GM12864 (cell line): ENCODE measurements around the gene EPHA6.

Source experiments
- DNase-seq: peaks from one replicate; pipeline ENCODE4 v3.0.0-alpha.2; 2011; ENCODE audit warnings: low read depth
- H3K4me3 ChIP-seq: 2 replicates; pipeline ENCODE4 v1.5.1; 2011; ENCODE audit warnings: mild to moderate bottlenecking, low read depth, low read length, control low read depth
- TF ChIP-seq, protein P1 (sequence below): IDR thresholded peaks from 2 replicates; pipeline ENCODE4 v1.5.1; 2011; ENCODE audit warnings: low read depth, mild to moderate bottlenecking, moderate library complexity, low read length, control low read depth, inconsistent platforms; ENCODE audit errors: missing control alignments

Gene EPHA6

GRCh38 chr3:96986241-96986640 lies 171.8 kb downstream of the EPHA6 start:
- no peak overlapping the region for H3K4me3 ChIP-seq
- no peak for DNase-seq
- TF ChIP-seq, protein P1, sequence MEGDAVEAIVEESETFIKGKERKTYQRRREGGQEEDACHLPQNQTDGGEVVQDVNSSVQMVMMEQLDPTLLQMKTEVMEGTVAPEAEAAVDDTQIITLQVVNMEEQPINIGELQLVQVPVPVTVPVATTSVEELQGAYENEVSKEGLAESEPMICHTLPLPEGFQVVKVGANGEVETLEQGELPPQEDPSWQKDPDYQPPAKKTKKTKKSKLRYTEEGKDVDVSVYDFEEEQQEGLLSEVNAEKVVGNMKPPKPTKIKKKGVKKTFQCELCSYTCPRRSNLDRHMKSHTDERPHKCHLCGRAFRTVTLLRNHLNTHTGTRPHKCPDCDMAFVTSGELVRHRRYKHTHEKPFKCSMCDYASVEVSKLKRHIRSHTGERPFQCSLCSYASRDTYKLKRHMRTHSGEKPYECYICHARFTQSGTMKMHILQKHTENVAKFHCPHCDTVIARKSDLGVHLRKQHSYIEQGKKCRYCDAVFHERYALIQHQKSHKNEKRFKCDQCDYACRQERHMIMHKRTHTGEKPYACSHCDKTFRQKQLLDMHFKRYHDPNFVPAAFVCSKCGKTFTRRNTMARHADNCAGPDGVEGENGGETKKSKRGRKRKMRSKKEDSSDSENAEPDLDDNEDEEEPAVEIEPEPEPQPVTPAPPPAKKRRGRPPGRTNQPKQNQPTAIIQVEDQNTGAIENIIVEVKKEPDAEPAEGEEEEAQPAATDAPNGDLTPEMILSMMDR: no peak

DNA sequence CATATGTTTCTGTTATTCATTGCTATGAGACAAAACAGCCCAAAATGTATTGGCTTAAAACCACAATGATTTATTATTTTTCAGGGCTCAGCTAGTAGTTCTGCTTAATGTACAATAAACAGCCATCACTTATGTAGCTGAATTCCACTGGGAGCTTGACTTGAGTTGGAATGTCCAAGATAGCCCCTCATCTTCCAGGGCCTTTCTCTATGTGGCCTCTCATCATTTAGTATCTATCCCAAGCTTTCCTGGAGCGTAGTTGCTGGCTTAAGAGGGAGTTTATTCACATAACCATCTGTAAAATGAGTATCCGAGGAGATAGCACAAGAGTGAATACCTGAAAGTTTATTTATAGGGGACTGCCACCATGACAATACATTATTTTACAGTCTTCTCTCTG lies 176.8 kb downstream of the EPHA6 start:
- DNase-seq: no peak
- no peak overlapping the region for H3K4me3 ChIP-seq
- TF ChIP-seq, protein P1: no peak

GRCh38 chr3:96991800-96992365 lies 177.5 kb downstream of the EPHA6 start:
- DNase-seq: no peak
- TF ChIP-seq, protein P1: no peak
- no peak overlapping the region for H3K4me3 ChIP-seq

- no peak for DNase-seq
- no peak overlapping the region for H3K4me3 ChIP-seq
- TF ChIP-seq, protein P1: no peak
Observed at GRCh38 chr3:96994988-96995387, 180.6 kb downstream of the EPHA6 start.

- no peak overlapping the region for H3K4me3 ChIP-seq
- TF ChIP-seq, protein P1: no peak
- DNase-seq: no peak
Observed at GRCh38 chr3:96996009-96996408, 181.6 kb downstream of the EPHA6 start.

DNA sequence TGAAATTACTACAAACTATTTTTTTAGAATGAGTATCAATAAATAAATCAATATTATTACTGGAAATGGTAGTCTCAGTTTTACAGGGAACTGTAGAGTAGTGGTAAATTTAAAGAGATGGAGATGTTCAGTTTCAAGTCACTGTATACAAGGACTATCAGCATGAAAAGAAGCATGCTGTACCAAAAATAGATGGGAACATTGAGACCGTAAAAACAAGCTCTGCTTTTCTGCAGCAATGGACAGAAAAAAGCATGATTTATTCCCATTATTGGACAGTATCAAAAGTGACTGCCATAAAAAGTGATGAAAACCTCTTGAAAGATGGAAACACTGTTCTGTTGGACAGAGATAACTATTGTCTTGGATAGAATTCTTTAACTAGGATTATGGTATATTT lies 187.2 kb downstream of the EPHA6 start:
- H3K4me3 ChIP-seq: no peak overlapping the region
- DNase-seq: no peak
- TF ChIP-seq, protein P1: no peak

DNA sequence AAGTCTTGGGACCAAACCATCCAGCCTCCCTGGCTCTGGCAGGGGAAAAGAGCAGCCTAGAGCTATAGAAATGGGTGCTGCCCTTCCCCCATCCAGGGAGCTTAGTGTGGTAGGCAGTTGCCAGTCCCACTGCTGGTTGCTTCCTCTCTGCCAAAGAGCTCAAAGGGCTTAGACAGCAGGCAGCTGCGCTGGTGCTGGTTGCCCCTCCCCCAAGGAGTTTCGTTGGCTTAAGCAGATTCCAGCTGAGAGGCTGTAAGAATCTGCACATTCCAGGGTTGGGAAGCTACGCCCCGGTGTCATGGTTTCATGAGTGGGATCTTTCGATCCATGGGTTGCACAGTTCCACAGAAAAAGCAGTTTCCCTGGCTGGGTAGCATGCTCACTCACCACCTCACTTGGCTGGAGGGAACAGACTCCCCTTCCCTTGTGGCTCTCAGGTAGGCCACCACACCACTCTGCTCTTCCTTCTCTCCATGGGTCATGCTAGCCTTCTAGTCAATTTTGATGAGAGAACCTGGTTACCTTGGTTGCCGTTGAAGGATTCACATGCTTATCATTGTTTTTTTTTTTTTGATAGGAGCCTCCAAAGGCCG lies 195.1 kb downstream of the EPHA6 start:
- DNase-seq: no peak
- no peak overlapping the region for H3K4me3 ChIP-seq
- TF ChIP-seq, protein P1: no peak
